Measurements from ENCODE around the gene RASA2.

Gene RASA2

GRCh38 chr3:141486746-141487520 lies at the start of gene RASA2:
RASA2 (plus strand) TSS chr3:141487027; CDS start chr3:141487084, 57 bp downstream.
- H3K36me3 Mint-ChIP-seq (ENCODE audit: low read depth), result peaks cover 6% of the 10 kb centered on the region
- intact Hi-C loops (cut with micrococcal nuclease), result no loop called here
- peak within 1 kb of the TSS; percentile 90 for H3K27ac Mint-ChIP-seq
- peaks cover 71% of the 10 kb centered on the region for H3K4me1 Mint-ChIP-seq (ENCODE audit: low read depth)
- H3K27me3 Mint-ChIP-seq, result no peaks in the 10 kb centered on the region
- H3K4me3 Mint-ChIP-seq, result peak within 1 kb of the TSS; percentile 81
- no peaks in the 10 kb centered on the region for H3K9me3 Mint-ChIP-seq

GRCh38 chr3:141439589-141439988 lies 47.2 kb upstream of the RASA2 start:
- Mint-ChIP-seq H3K36me3 (ENCODE audit: low read depth) (peaks cover 48% of the 10 kb centered on the region), H3K27me3 (no peaks in the 10 kb centered on the region), H3K27ac (no peak overlapping the region), H3K9me3 (no peaks in the 10 kb centered on the region), H3K4me1 (ENCODE audit: low read depth) (peaks cover 11% of the 10 kb centered on the region), H3K4me3 (no peak overlapping the region)
- intact Hi-C loops (cut with micrococcal nuclease), result no loop called here

GRCh38 chr3:141440942-141441341 lies 45.9 kb upstream of the RASA2 start:
- intact Hi-C loops (cut with micrococcal nuclease), result loop anchor here (5.0 kb wide), 1 partner anchor 39 kb away; no protein-coding TSS in a partner anchor
- Mint-ChIP-seq H3K36me3 (ENCODE audit: low read depth) (peaks cover 60% of the 10 kb centered on the region), H3K4me3 (no peak overlapping the region), H3K27me3 (no peaks in the 10 kb centered on the region), H3K4me1 (ENCODE audit: low read depth) (peaks cover 11% of the 10 kb centered on the region), H3K9me3 (no peaks in the 10 kb centered on the region), H3K27ac (peak overlapping the region; percentile 41)

- Mint-ChIP-seq H3K27ac (peak overlapping the region; percentile 32), H3K36me3 (ENCODE audit: low read depth) (peaks cover 61% of the 10 kb centered on the region), H3K9me3 (no peaks in the 10 kb centered on the region), H3K27me3 (no peaks in the 10 kb centered on the region), H3K4me3 (no peak overlapping the region), H3K4me1 (ENCODE audit: low read depth) (peaks cover 11% of the 10 kb centered on the region)
- intact Hi-C loops (cut with micrococcal nuclease), result loop anchor here (5.0 kb wide), 1 partner anchor 39 kb away; no protein-coding TSS in a partner anchor
Observed at GRCh38 chr3:141441381-141442364, 45.2 kb upstream of the RASA2 start.

GRCh38 chr3:141442446-141442845 lies 44.4 kb upstream of the RASA2 start:
- Mint-ChIP-seq H3K4me1 (ENCODE audit: low read depth) (peaks cover 6% of the 10 kb centered on the region), H3K27me3 (no peaks in the 10 kb centered on the region), H3K36me3 (ENCODE audit: low read depth) (peaks cover 63% of the 10 kb centered on the region), H3K4me3 (no peak overlapping the region), H3K27ac (no peak overlapping the region), H3K9me3 (no peaks in the 10 kb centered on the region)
- intact Hi-C loops (cut with micrococcal nuclease), result loop anchor here (5.0 kb wide), 1 partner anchor 40 kb away; no protein-coding TSS in a partner anchor

GRCh38 chr3:141442914-141443313 lies 43.9 kb upstream of the RASA2 start:
- peaks cover 6% of the 10 kb centered on the region for H3K4me1 Mint-ChIP-seq (ENCODE audit: low read depth)
- H3K36me3 Mint-ChIP-seq (ENCODE audit: low read depth), result peaks cover 64% of the 10 kb centered on the region
- no peaks in the 10 kb centered on the region for H3K27me3 Mint-ChIP-seq
- H3K27ac Mint-ChIP-seq, result no peak overlapping the region
- intact Hi-C loops (cut with micrococcal nuclease), result loop anchor here (5.0 kb wide), 1 partner anchor 41 kb away; no protein-coding TSS in a partner anchor
- no peaks in the 10 kb centered on the region for H3K9me3 Mint-ChIP-seq
- H3K4me3 Mint-ChIP-seq, result no peak overlapping the region

- no peak overlapping the region for H3K4me3 Mint-ChIP-seq
- intact Hi-C loops (cut with micrococcal nuclease), result loop anchor here (5.0 kb wide), 1 partner anchor 42 kb away; no protein-coding TSS in a partner anchor
- H3K4me1 Mint-ChIP-seq (ENCODE audit: low read depth), result peaks cover 6% of the 10 kb centered on the region
- H3K27me3 Mint-ChIP-seq, result no peaks in the 10 kb centered on the region
- peaks cover 51% of the 10 kb centered on the region for H3K36me3 Mint-ChIP-seq (ENCODE audit: low read depth)
- H3K9me3 Mint-ChIP-seq, result no peaks in the 10 kb centered on the region
- H3K27ac Mint-ChIP-seq, result no peak overlapping the region
Observed at GRCh38 chr3:141444586-141445285, 42.1 kb upstream of the RASA2 start.

- peaks cover 6% of the 10 kb centered on the region for H3K4me1 Mint-ChIP-seq (ENCODE audit: low read depth)
- H3K27me3 Mint-ChIP-seq, result no peaks in the 10 kb centered on the region
- no peak overlapping the region for H3K27ac Mint-ChIP-seq
- no peaks in the 10 kb centered on the region for H3K9me3 Mint-ChIP-seq
- intact Hi-C loops (cut with micrococcal nuclease), result no loop called here
- no peak overlapping the region for H3K4me3 Mint-ChIP-seq
- H3K36me3 Mint-ChIP-seq (ENCODE audit: low read depth), result peaks cover 51% of the 10 kb centered on the region
Observed at GRCh38 chr3:141445990-141446389, 40.8 kb upstream of the RASA2 start.

GRCh38 chr3:141446737-141447136 lies 40.1 kb upstream of the RASA2 start:
- Mint-ChIP-seq H3K9me3 (no peaks in the 10 kb centered on the region), H3K27ac (no peak overlapping the region), H3K36me3 (ENCODE audit: low read depth) (peaks cover 51% of the 10 kb centered on the region), H3K27me3 (no peaks in the 10 kb centered on the region), H3K4me3 (no peak overlapping the region), H3K4me1 (ENCODE audit: low read depth) (peaks cover 7% of the 10 kb centered on the region)
- intact Hi-C loops (cut with micrococcal nuclease), result no loop called here

- H3K27me3 Mint-ChIP-seq, result no peaks in the 10 kb centered on the region
- H3K4me3 Mint-ChIP-seq, result no peak overlapping the region
- peaks cover 45% of the 10 kb centered on the region for H3K36me3 Mint-ChIP-seq (ENCODE audit: low read depth)
- no peak overlapping the region for H3K27ac Mint-ChIP-seq
- H3K9me3 Mint-ChIP-seq, result no peaks in the 10 kb centered on the region
- intact Hi-C loops (cut with micrococcal nuclease), result no loop called here
- peaks cover 7% of the 10 kb centered on the region for H3K4me1 Mint-ChIP-seq (ENCODE audit: low read depth)
Observed at GRCh38 chr3:141447383-141447782, 39.4 kb upstream of the RASA2 start.

- Mint-ChIP-seq H3K9me3 (no peaks in the 10 kb centered on the region), H3K4me3 (no peak overlapping the region), H3K36me3 (ENCODE audit: low read depth) (peaks cover 32% of the 10 kb centered on the region), H3K27ac (no peak overlapping the region), H3K27me3 (no peaks in the 10 kb centered on the region), H3K4me1 (ENCODE audit: low read depth) (peaks cover 7% of the 10 kb centered on the region)
- intact Hi-C loops (cut with micrococcal nuclease), result no loop called here
Observed at GRCh38 chr3:141448606-141449220, 38.1 kb upstream of the RASA2 start.

GRCh38 chr3:141449424-141449823 lies 37.4 kb upstream of the RASA2 start:
- H3K36me3 Mint-ChIP-seq (ENCODE audit: low read depth), result peaks cover 24% of the 10 kb centered on the region
- no peaks in the 10 kb centered on the region for H3K27me3 Mint-ChIP-seq
- H3K4me1 Mint-ChIP-seq (ENCODE audit: low read depth), result peaks cover 9% of the 10 kb centered on the region
- no peak overlapping the region for H3K4me3 Mint-ChIP-seq
- intact Hi-C loops (cut with micrococcal nuclease), result no loop called here
- no peaks in the 10 kb centered on the region for H3K9me3 Mint-ChIP-seq
- no peak overlapping the region for H3K27ac Mint-ChIP-seq

GRCh38 chr3:141450727-141451375 lies 36.0 kb upstream of the RASA2 start:
- no peaks in the 10 kb centered on the region for H3K9me3 Mint-ChIP-seq
- no peaks in the 10 kb centered on the region for H3K27me3 Mint-ChIP-seq
- no peak overlapping the region for H3K27ac Mint-ChIP-seq
- no peak overlapping the region for H3K4me3 Mint-ChIP-seq
- peaks cover 11% of the 10 kb centered on the region for H3K36me3 Mint-ChIP-seq (ENCODE audit: low read depth)
- peaks cover 13% of the 10 kb centered on the region for H3K4me1 Mint-ChIP-seq (ENCODE audit: low read depth)
- intact Hi-C loops (cut with micrococcal nuclease), result loop anchor here (10.0 kb wide), 1 partner anchor 216 kb away; the partner anchor contains the start of gene PXYLP1

All from dendritic cell treated with granulocyte-macrophage colony-stimulating factor and Interleukin-4, amounts not matched to agents 40 ng/mL and 50 ng/mL, for 4 days (primary cell).